T-helper 1 cell treated with Interleukin-12 subunit alpha and Interleukin-12 subunit beta and Interleukin-4 antibody, amounts not matched to agents 30 μg/mL and 1 μg/mL, for 36 hours (primary cell): ENCODE measurements around the gene NEDD4L.

ENCODE experiments used
- H3K27ac Mint-ChIP-seq: one replicate; pipeline ENCODE4 v1.8.0; 2021; ENCODE audit warnings: mild to moderate bottlenecking, mixed read lengths
- H3K27me3 Mint-ChIP-seq: one replicate; pipeline ENCODE4 v1.8.0; 2021; ENCODE audit warnings: low read depth, mixed read lengths
- H3K36me3 Mint-ChIP-seq: one replicate; pipeline ENCODE4 v1.8.0; 2021; ENCODE audit warnings: low read depth, mixed read lengths
- H3K4me1 Mint-ChIP-seq: one replicate; pipeline ENCODE4 v1.8.0; 2021; ENCODE audit warnings: low read depth, mixed read lengths
- H3K4me3 Mint-ChIP-seq: one replicate; pipeline ENCODE4 v1.8.0; 2021; ENCODE audit warnings: mild to moderate bottlenecking, moderate library complexity, mixed read lengths
- H3K9me3 Mint-ChIP-seq: one replicate; pipeline ENCODE4 v1.8.0; 2021; ENCODE audit warnings: mixed read lengths

NEDD4L gene

GRCh38 chr18:58225101-58225500 is 181.1 kb downstream of the NEDD4L start:
- H3K4me3 Mint-ChIP-seq = no peak overlapping the region
- H3K27me3 Mint-ChIP-seq = no peaks in the 10 kb centered on the region
- peaks cover 1% of the 10 kb centered on the region for H3K4me1 Mint-ChIP-seq
- H3K36me3 Mint-ChIP-seq = no peaks in the 10 kb centered on the region
- no peak overlapping the region for H3K27ac Mint-ChIP-seq
- no peaks in the 10 kb centered on the region for H3K9me3 Mint-ChIP-seq

- Mint-ChIP-seq H3K4me1 (peaks cover 1% of the 10 kb centered on the region), H3K4me3 (no peak overlapping the region), H3K27ac (no peak overlapping the region), H3K36me3 (no peaks in the 10 kb centered on the region), H3K27me3 (no peaks in the 10 kb centered on the region), H3K9me3 (no peaks in the 10 kb centered on the region)
These were observed 182.4 kb downstream of the NEDD4L start for GRCh38 chr18:58226429-58226828.

- no peak overlapping the region for H3K4me3 Mint-ChIP-seq
- peaks cover 1% of the 10 kb centered on the region for H3K4me1 Mint-ChIP-seq
- H3K27me3 Mint-ChIP-seq = no peaks in the 10 kb centered on the region
- no peaks in the 10 kb centered on the region for H3K36me3 Mint-ChIP-seq
- H3K27ac Mint-ChIP-seq = no peak overlapping the region
- no peaks in the 10 kb centered on the region for H3K9me3 Mint-ChIP-seq
These were observed 183.4 kb downstream of the NEDD4L start for GRCh38 chr18:58227361-58227930.

GRCh38 chr18:58228176-58228575 is 184.2 kb downstream of the NEDD4L start:
- Mint-ChIP-seq H3K36me3 (no peaks in the 10 kb centered on the region), H3K27me3 (no peaks in the 10 kb centered on the region), H3K9me3 (no peaks in the 10 kb centered on the region), H3K27ac (no peak overlapping the region), H3K4me3 (no peak overlapping the region), H3K4me1 (peaks cover 1% of the 10 kb centered on the region)

GRCh38 chr18:58228762-58229161 is 184.7 kb downstream of the NEDD4L start:
- no peaks in the 10 kb centered on the region for H3K4me1 Mint-ChIP-seq
- H3K27ac Mint-ChIP-seq = no peak overlapping the region
- no peak overlapping the region for H3K4me3 Mint-ChIP-seq
- H3K9me3 Mint-ChIP-seq = no peaks in the 10 kb centered on the region
- H3K27me3 Mint-ChIP-seq = no peaks in the 10 kb centered on the region
- H3K36me3 Mint-ChIP-seq = no peaks in the 10 kb centered on the region

- Mint-ChIP-seq H3K4me3 (no peak overlapping the region), H3K36me3 (no peaks in the 10 kb centered on the region), H3K9me3 (no peaks in the 10 kb centered on the region), H3K4me1 (no peaks in the 10 kb centered on the region), H3K27ac (no peak overlapping the region), H3K27me3 (no peaks in the 10 kb centered on the region)
These were observed 185.1 kb downstream of the NEDD4L start for GRCh38 chr18:58229162-58229561.

GRCh38 chr18:58230438-58231179 is 186.6 kb downstream of the NEDD4L start:
- Mint-ChIP-seq H3K4me1 (no peaks in the 10 kb centered on the region), H3K27ac (no peak overlapping the region), H3K9me3 (no peaks in the 10 kb centered on the region), H3K27me3 (no peaks in the 10 kb centered on the region), H3K4me3 (no peak overlapping the region), H3K36me3 (no peaks in the 10 kb centered on the region)

- Mint-ChIP-seq H3K4me3 (no peak overlapping the region), H3K4me1 (no peaks in the 10 kb centered on the region), H3K9me3 (no peaks in the 10 kb centered on the region), H3K27me3 (no peaks in the 10 kb centered on the region), H3K27ac (no peak overlapping the region), H3K36me3 (no peaks in the 10 kb centered on the region)
These were observed 187.9 kb downstream of the NEDD4L start for GRCh38 chr18:58231930-58232329.

GRCh38 chr18:58232668-58233067 is 188.6 kb downstream of the NEDD4L start:
- Mint-ChIP-seq H3K27ac (no peak overlapping the region), H3K4me1 (no peaks in the 10 kb centered on the region), H3K27me3 (no peaks in the 10 kb centered on the region), H3K36me3 (no peaks in the 10 kb centered on the region), H3K9me3 (no peaks in the 10 kb centered on the region), H3K4me3 (no peak overlapping the region)

- Mint-ChIP-seq H3K4me3 (no peak overlapping the region), H3K9me3 (no peaks in the 10 kb centered on the region), H3K36me3 (no peaks in the 10 kb centered on the region), H3K27me3 (no peaks in the 10 kb centered on the region), H3K4me1 (no peaks in the 10 kb centered on the region), H3K27ac (no peak overlapping the region)
These were observed 190.3 kb downstream of the NEDD4L start for GRCh38 chr18:58234359-58234741.

GRCh38 chr18:58235001-58235436 is 191.0 kb downstream of the NEDD4L start:
- Mint-ChIP-seq H3K4me1 (no peaks in the 10 kb centered on the region), H3K27ac (no peak overlapping the region), H3K4me3 (no peak overlapping the region), H3K9me3 (no peaks in the 10 kb centered on the region), H3K27me3 (no peaks in the 10 kb centered on the region), H3K36me3 (no peaks in the 10 kb centered on the region)

GRCh38 chr18:58239879-58240278 is 195.9 kb downstream of the NEDD4L start:
- no peaks in the 10 kb centered on the region for H3K36me3 Mint-ChIP-seq
- no peak overlapping the region for H3K4me3 Mint-ChIP-seq
- H3K27me3 Mint-ChIP-seq = no peaks in the 10 kb centered on the region
- H3K9me3 Mint-ChIP-seq = no peaks in the 10 kb centered on the region
- no peaks in the 10 kb centered on the region for H3K4me1 Mint-ChIP-seq
- H3K27ac Mint-ChIP-seq = no peak overlapping the region

GRCh38 chr18:58241026-58241679 is 197.1 kb downstream of the NEDD4L start:
- no peak overlapping the region for H3K4me3 Mint-ChIP-seq
- H3K9me3 Mint-ChIP-seq = no peaks in the 10 kb centered on the region
- no peak overlapping the region for H3K27ac Mint-ChIP-seq
- no peaks in the 10 kb centered on the region for H3K27me3 Mint-ChIP-seq
- H3K4me1 Mint-ChIP-seq = no peaks in the 10 kb centered on the region
- H3K36me3 Mint-ChIP-seq = no peaks in the 10 kb centered on the region

- Mint-ChIP-seq H3K27ac (no peak overlapping the region), H3K27me3 (no peaks in the 10 kb centered on the region), H3K4me3 (no peak overlapping the region), H3K9me3 (no peaks in the 10 kb centered on the region), H3K36me3 (no peaks in the 10 kb centered on the region), H3K4me1 (no peaks in the 10 kb centered on the region)
These were observed 197.9 kb downstream of the NEDD4L start for GRCh38 chr18:58241877-58242276.

- no peak overlapping the region for H3K27ac Mint-ChIP-seq
- no peaks in the 10 kb centered on the region for H3K4me1 Mint-ChIP-seq
- no peak overlapping the region for H3K4me3 Mint-ChIP-seq
- peaks cover under 1% of the 10 kb centered on the region for H3K27me3 Mint-ChIP-seq
- H3K36me3 Mint-ChIP-seq = no peaks in the 10 kb centered on the region
- H3K9me3 Mint-ChIP-seq = no peaks in the 10 kb centered on the region
These were observed 198.4 kb downstream of the NEDD4L start for GRCh38 chr18:58242435-58242834.
